ENCODE results near the gene GATB.

GATB gene, protein sequence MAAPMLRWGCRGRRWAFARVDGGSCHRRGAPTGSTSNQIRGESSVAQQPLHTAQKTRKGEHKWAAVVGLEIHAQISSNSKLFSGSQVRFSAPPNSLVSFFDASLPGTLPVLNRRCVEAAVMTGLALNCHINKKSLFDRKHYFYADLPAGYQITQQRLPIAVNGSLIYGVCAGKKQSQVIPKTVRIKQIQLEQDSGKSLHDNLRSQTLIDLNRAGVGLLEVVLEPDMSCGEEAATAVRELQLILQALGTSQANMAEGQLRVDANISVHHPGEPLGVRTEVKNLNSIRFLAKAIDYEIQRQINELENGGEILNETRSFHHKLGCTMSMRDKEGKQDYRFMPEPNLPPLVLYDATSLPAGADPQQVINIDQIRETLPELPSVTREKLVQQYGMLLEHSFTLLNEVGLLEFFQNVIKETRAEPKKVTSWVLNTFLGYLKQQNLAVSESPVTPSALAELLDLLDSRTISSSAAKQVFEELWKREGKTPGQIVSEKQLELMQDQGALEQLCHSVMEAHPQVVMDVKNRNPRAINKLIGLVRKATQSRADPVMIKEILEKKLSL

DNA sequence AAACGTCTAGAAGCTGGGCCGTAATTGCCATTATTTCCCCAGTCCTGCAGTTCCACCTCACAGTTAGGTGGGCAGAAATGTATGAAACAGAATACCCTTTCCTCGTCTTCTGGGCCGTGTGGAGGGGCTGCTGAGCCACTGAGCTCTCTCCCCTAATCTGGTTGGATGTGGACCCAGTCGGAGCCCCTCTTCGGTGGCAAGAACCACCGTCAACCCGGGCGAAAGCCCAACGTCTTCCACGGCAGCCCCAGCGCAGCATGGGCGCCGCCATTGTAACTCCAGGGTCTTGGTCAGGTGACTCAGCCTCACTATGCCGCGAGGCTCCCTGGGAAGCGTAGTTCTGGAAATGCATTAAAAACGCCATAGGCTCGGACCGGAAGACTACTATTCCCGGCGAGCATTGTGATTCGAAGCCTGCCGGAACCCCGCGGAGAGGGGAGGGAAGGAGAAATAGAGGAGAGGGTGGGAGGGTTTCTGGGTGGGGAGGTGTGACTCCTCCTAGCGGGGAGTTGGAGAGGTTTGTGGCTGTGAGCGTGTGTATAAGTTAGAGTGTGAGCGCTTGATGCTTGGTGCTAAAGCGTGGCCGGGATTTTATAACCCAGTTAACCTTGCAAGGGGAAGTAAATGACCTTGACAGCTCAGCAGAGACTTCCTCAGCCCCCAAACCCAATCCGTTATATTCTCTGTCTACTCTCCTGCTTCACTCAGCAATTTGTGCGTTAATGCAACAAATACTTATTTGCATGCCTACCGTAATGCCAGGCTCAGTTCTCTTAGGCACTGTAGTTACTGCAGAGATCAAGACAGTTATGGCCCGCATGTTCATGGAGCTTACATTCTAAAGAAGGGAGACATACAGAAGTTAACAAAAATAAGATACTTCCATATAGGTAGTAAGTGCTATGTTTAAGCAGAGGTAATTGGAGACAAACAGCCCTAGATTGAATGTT, at the start of gene GATB:
TSS of gene GATB (minus strand) at position 296 of the 950 bp plus-strand sequence. CDS start at position 271, 25 bp downstream.
- in situ Hi-C loops (cut with MboI; ENCODE audit: low sequenced_read_pairs): no loop called here

DNA sequence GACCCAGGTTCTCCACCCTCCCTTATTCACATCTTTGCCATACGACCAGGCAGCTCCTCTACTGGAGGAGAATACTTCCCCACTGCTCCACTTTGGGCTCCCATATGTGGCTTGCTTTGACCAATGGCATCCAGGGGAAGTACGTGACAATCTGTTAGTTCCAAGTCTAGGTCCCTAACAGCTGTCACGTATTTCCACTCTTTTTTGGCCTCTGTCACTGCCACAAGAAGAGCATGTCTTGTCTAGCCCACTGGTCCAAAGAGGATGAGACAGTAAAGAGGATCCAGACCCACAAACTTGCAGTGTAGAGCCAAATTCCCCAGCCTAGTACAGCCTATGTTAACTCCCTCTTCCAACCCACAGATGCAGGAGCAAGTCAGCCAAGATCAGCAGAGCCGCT, 49.7 kb upstream of the GATB start:
- in situ Hi-C loops (cut with MboI; ENCODE audit: low sequenced_read_pairs): no loop called here

DNA sequence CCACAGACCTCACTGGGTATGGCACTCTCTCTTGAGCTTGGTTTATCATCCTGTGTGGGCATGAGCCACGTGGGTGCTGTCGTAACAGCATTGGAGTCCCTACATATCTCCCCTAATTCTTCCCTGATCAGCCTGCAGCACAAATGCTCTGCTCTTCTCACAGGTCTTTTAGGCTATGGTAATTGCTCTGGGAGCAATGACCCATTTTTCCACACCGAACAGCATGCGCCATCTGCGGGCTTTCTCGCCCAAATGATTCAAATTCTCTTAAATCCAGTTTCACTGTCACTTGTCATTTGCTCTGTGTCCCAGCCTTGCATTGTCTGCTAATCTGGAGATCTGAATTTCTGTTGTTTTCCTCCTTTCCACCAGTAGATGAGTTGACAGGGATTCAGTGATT, 48.9 kb upstream of the GATB start:
- in situ Hi-C loops (cut with MboI; ENCODE audit: low sequenced_read_pairs): no loop called here

DNA sequence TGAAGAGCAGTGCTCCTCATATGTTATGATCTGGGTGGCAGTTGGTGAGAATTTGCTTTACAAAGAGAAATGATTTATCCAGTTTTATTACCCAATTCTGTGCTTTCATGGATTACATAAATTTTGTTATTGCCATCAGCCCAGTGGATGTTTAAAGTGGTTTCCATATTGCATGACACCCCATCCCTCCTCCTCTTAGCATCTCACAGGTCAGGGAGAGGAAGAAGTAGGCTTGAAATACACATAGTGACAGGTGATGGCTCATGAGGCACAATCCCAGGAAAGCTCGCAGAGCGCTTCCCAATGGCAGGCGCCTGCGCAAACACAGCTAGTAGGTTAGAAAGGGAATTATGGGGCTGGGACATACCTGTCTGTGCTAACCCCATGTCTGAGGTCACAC, 47.7 kb upstream of the GATB start:
- in situ Hi-C loops (cut with MboI; ENCODE audit: low sequenced_read_pairs): no loop called here

DNA sequence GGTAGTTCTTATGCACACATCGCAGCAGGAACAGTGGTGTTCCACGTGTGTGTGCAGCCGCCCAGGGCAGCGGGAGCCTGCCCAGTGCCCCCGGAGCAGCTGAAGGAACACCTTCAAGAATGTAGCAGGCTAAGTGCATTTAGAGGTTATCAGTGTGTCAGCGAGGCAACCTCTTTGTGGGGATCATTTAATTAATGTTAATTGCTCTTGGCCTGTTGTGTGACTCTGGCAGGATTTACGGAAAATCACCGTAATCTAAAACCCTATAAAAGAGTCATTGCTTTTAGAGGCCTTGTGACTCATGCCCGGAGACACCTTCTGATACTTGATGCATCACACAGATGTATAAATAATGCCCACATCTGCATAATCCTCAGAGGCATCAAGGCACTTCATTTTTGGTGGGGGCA, 47.3 kb upstream of the GATB start:
- in situ Hi-C loops (cut with MboI; ENCODE audit: low sequenced_read_pairs): no loop called here

DNA sequence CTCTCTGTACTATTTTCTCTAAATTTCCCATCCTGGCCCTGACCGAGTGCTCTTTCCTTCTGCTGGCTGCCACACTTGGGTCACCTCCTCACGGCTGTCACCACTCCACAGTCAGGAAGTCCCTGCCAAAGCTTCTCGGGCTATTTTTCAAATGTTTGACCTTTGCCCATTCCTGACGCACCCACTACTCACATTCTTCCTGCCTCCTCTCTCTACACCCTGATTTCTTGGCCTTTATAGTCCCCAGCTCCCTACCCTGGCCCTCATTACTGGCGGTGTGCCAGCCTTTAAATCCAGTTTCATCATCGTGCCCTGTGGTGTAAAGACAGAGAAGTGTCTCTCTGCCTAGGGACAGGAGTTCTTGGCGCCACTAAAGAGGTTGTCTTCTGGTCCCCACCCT, 46.4 kb upstream of the GATB start:
- in situ Hi-C loops (cut with MboI; ENCODE audit: low sequenced_read_pairs): no loop called here

DNA sequence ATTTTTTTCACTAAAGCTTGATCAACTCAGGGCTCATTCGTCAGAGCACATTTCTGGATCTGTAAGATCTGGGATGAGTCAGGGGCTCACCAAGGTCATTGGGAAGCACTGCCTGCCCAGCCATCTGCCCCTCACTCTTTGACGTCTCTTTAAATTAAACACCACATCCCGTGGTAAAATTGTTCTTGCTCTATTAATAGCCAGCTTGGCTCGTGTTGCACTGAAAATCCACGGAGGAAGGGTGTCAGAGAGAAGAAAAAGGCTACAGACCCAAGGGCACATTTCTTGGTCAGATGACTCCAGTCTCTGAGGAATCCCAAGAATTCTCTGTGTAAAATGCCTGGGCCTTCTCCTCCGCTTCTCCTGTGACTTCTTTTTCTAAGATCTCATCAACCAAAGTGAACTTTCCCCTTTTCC, 45.7 kb upstream of the GATB start:
- in situ Hi-C loops (cut with MboI; ENCODE audit: low sequenced_read_pairs): no loop called here

DNA sequence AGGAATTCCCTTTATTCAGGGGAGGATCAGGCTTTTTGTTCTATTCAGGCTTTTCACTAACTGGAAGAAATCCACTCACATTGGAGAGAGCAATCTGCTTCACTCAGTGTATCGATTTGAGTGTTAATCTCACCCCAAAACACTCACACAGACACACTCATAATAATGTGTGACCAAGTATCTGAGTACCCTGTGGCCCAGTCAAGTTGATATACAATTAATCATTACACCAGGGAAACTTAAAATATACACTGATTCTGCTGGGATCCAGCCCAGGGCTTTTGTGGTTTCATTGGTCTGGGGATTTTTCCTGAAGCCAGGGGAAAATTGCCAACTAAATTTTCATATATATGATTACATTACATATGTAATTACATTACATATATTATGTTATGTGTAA, 44.0 kb upstream of the GATB start:
- in situ Hi-C loops (cut with MboI; ENCODE audit: low sequenced_read_pairs): no loop called here

DNA sequence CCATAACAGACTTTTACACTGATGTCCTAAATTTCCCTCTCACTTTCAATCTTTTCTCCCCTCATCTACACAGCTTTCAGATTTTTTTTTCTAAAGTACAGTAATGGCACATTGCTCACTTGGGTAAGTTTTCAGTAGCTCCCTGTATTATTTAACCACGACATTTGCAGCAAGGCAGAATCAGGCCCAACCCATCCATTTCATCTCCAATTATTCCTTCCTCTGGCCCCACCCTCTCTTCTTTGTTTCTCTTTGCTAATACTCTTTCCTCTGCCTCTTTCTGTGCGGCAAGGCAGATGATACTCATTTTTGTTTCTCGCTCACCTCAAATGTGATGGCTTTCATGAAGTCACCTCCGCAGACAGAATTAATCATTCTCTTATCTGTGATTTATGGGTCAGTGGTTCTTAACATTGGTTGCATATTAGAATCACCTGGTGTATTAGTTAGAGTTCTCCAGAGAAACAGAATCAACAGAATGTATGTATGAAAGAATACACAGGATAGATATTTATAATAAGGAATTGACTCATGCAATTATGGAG, 43.4 kb upstream of the GATB start:
- in situ Hi-C loops (cut with MboI; ENCODE audit: low sequenced_read_pairs): no loop called here

DNA sequence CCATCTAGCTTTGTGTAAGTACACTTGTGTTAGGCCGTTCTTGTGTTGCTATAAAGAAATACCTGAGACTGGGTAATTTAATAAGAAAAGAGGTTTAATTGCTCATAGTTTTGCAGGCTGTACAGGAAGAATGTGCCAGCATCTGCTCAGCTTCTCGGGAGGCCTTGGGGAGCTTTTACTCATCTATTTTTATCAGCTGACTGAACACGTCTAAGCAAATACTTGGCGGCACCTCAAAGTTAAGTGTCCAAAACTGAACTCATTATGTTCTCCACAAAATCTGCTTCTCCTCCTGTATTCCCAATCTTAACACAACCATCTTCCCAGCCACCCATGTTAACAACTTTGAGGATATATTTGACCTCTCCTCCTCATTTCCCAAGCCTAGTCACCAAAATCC, 42.4 kb upstream of the GATB start:
- in situ Hi-C loops (cut with MboI; ENCODE audit: low sequenced_read_pairs): no loop called here

DNA sequence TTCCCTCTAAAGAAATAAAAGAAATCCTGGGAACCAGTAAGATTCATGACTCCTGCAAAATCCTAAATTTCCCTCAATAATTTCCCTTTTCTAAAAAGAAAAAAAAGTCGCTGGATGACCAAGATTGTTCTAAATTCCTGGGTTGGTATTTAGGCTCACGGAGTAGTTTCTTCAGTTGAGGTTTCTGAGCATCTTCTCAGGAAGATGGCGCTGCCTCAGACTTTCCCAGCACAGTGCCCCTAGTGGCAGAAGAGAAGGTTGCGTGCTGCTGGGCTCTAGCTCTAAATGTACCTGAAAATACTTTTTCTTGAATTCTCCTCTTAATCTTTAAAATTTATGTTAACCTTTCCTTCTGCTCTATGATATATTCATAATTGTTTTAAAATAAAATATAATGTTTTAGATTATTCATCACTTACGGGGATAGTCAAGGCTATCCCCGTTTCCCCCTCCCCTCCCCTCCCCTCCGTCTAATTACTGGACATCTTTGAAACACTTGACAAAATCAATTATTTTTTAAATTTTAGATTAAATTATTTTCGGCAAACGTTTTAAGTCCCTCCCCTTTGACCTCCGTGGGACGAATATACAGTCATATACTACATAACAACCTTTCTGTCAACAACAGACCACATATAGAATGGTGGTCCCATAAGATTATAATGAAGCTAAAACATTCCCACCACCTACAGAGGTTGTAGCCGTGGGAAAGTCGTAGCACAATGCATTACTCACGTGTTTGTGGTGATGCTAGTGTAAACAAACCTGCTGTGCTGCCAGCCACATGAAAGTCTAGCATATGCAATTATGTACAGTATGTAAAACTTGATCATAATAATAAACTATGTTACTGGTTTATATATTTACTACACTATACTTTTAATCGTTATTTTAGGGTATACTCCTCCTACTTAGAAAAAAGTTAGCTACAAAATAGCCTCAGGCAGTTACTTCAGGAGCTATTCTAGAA, 41.0 kb upstream of the GATB start:
- in situ Hi-C loops (cut with MboI; ENCODE audit: low sequenced_read_pairs): no loop called here

DNA sequence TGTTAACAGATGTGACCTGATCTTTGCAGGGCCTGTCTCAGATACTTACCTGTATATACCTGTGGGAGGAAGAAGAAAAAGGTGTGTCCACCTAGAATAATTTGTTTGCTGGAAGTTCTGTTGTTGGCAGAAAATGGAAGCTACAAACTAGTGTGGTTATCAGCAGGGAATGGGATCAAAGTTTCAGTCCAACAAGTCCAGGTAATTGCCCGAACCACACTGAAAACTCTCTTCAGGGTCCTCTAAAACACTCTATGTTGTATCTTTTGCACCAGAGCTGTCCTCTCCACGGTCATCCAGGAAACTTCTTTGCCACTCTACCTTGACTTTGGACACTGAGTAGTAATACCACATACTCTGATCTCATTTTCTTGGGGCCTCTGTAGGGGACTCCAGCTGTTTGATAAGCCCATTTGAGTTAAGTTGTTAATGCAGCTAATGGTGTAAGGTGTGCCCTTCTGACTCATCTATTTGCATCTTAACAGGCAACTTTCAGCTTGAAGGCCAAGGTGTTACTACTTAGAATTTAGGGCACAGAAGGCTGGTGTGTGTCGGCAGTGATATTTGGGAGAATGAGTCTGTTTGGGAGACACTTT, 38.7 kb upstream of the GATB start:
- in situ Hi-C loops (cut with MboI; ENCODE audit: low sequenced_read_pairs): no loop called here

DNA sequence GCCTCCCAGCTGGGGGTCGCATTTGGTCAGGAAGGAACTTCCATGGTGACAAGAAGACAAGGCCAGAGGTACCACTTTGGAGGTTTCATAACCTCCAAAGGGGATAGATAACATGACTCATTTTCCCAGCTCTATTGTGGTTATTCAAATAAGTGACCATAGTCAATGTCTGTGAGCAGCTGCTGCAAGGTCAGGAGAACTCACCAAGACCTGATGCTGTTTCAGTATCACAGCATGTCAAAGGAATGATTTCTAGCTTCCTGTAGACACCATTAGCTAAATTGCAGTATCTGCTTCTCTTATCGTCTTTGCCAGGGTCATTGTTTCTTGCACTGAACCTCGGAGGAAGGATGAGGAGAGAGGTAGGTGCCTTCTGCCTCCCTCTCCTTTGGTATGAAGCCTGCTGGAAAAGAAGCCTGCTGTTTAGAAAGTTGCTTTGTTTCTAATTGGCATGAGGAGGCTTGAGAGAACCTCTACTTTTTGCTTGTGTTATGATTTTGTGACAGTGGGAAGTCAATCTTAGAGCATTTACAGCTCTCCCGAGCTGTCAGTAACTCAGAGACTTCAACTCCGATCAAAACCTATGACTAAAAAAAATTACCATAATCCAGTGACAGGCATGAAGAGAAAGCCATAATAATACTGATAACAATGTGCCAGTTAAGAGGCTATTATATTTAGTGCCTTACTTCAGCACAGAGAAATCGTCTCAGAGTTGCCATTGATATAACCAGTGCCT, 38.0 kb upstream of the GATB start:
- in situ Hi-C loops (cut with MboI; ENCODE audit: low sequenced_read_pairs): no loop called here

DNA sequence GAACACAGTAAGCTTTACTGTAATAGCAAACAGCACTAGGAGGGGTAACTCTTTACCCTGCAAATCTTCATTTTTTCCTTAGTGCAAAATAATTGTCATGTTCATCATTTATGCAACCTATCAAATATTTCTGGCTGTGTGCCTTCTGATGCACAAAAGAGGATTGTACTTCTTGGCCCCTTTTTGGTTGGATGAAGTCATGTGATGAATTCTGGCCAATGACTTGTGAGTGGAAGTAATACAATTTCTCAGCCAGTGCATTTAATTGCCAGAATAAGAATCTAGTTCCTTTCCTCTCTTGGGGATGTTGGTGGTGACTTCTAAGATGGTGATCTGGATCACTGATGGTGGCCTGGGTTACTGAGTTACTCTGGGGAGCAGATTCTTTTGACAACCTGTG, 37.0 kb upstream of the GATB start:
- in situ Hi-C loops (cut with MboI; ENCODE audit: low sequenced_read_pairs): no loop called here

DNA sequence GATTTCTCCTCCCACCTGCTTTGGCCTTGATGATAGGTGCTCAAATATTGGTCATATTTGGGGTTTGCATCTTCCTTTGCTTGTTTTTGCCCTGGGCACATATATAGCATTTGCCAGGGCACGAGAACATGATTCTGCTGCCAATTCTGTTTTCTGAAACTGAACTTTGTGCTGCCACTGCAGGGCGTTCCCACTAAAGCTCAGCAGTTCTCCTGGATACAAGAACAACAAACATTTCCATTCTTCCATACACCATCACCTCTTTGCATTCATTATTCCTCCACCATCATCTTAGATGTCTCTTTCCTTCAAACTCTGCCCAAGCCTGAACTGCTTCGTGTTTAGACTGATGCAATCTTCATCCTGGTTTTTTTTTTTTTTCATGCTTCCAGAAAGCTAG, 36.3 kb upstream of the GATB start:
- in situ Hi-C loops (cut with MboI; ENCODE audit: low sequenced_read_pairs): no loop called here

DNA sequence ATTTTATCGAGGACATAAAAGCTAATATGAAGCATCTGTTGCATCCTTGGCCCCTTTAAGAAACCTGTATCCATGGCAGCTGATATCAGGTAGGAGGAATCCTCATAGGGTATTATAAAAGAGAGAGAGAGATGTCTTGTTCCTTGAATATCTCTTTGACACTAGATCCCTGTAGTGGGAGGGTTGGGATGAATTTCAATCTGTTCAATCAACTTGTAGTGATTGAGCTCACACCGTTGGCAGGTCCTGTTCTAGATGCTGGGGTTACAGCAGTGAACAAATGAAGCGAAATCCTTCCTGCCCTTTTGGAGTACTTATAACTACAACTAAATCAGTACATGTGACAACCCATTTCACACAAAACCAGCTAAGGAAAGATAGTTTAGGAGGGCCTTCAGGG, 35.3 kb upstream of the GATB start:
- in situ Hi-C loops (cut with MboI; ENCODE audit: low sequenced_read_pairs): no loop called here

DNA sequence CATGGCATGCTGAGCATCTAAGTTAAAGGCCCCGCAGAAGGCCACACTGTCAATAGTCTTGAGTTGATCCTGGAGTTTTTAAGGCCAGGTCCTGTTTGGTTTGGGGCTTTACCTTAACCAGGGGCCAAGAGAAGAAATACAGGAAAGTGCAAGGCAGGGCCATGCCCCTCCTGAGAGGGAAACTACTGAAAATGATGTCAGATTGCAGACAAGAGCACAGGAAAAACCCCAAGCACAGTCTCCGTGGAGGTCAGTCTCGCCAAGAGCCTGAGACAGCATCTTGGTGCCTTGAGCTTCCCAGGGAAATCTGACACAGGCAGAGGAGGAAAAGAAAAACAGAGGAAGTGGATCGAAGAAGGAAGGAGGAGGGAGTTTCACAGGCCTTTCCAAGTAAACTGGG, 32.2 kb upstream of the GATB start:
- in situ Hi-C loops (cut with MboI; ENCODE audit: low sequenced_read_pairs): no loop called here

DNA sequence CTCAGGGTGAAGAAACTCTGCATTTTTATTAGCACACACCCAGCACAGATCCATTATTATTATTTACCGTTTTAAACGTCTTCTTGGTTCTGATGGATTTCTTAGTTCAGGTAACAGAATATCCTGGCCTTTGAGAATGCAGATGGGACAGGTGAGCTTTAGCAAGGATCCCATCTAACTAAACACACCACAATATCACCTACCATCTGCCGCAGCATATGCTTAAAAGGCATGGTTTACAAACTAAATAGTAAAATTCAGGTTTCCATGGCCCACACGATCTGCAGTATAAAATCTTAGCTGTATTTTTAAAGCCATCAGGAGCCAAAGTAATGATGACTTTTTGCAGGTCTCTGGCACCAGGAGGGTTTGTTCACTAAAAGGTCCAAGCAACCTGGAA, 31.7 kb upstream of the GATB start:
- in situ Hi-C loops (cut with MboI; ENCODE audit: low sequenced_read_pairs): no loop called here

DNA sequence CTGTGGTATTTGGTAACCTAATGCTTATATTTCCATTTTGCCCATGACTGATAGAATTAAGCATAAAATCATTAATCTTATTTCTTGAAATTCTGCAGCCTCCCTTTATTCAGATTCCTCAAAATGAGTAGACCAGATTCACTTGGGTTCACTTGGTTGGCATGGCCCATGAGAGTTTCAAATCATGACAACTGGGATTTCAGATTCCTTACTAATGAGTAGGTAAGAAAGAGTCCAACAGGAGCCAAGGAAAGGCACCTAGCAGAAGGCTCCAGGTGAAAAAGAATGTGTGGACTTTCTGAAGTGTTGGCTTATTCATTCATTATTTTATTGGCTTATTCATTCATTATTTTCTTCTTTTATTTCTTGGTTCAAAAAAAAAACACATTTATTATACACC, 27.2 kb upstream of the GATB start:
- in situ Hi-C loops (cut with MboI; ENCODE audit: low sequenced_read_pairs): no loop called here
